ENCODE measurements around the gene PHC2. TPM values are rescaled to one million over a fixed set of nuclear protein-coding genes. Genes with fewer than 3 reads are reported as not detected.

The PHC2 gene
- total RNA-seq, 1 donor from 2014 or later, result 105 TPM

GRCh38 chr1:33330906-33331305 lies 100.0 kb downstream of the PHC2 start:
- Histone ChIP-seq H3K9me3 (replicated peaks) (no peaks in the 10 kb centered on the region), H3K27me3 (ENCODE audit: low read depth) (no peaks in the 10 kb centered on the region), H3K36me3 (peaks cover 84% of the 10 kb centered on the region), H3K4me1 (peaks cover 100% of the 10 kb centered on the region), H3K27ac (replicated peaks) (peak overlapping the region; percentile 99), H3K4me3 (no peak overlapping the region)
- DNase-seq, result no peak
- intact Hi-C loops (cut with micrococcal nuclease), result no loop called here
- TF ChIP-seq CTCF (IDR thresholded peaks at IDR 0.05; ENCODE audit: borderline replicate concordance), result no peak

GRCh38 chr1:33330361-33330890 lies 100.5 kb downstream of the PHC2 start:
- H3K4me3 ChIP-seq, result no peak overlapping the region
- H3K27me3 ChIP-seq (ENCODE audit: low read depth), result no peaks in the 10 kb centered on the region
- no peak for TF ChIP-seq CTCF (IDR thresholded peaks at IDR 0.05; ENCODE audit: borderline replicate concordance)
- peaks cover 100% of the 10 kb centered on the region for H3K4me1 ChIP-seq
- intact Hi-C loops (cut with micrococcal nuclease), result no loop called here
- DNase-seq, result no peak
- H3K36me3 ChIP-seq, result peaks cover 88% of the 10 kb centered on the region
- peak overlapping the region; percentile 99 for H3K27ac ChIP-seq (replicated peaks)
- H3K9me3 ChIP-seq (replicated peaks), result no peaks in the 10 kb centered on the region

- H3K27me3 ChIP-seq (ENCODE audit: low read depth), result no peaks in the 10 kb centered on the region
- peaks cover 100% of the 10 kb centered on the region for H3K4me1 ChIP-seq
- no peaks in the 10 kb centered on the region for H3K9me3 ChIP-seq (replicated peaks)
- DNase-seq, result no peak
- H3K36me3 ChIP-seq, result peaks cover 90% of the 10 kb centered on the region
- no peak for TF ChIP-seq CTCF (IDR thresholded peaks at IDR 0.05; ENCODE audit: borderline replicate concordance)
- intact Hi-C loops (cut with micrococcal nuclease), result no loop called here
- no peak overlapping the region for H3K4me3 ChIP-seq
- H3K27ac ChIP-seq (replicated peaks), result peak overlapping the region; percentile 99
Observed at GRCh38 chr1:33329600-33330305, 101.1 kb downstream of the PHC2 start.

GRCh38 chr1:33328817-33329216 lies 102.1 kb downstream of the PHC2 start:
- intact Hi-C loops (cut with micrococcal nuclease), result no loop called here
- Histone ChIP-seq H3K4me3 (no peak overlapping the region), H3K9me3 (replicated peaks) (no peaks in the 10 kb centered on the region), H3K36me3 (peaks cover 97% of the 10 kb centered on the region), H3K27ac (replicated peaks) (peak overlapping the region; percentile 99), H3K4me1 (peaks cover 96% of the 10 kb centered on the region), H3K27me3 (ENCODE audit: low read depth) (no peaks in the 10 kb centered on the region)
- no peak for TF ChIP-seq CTCF (IDR thresholded peaks at IDR 0.05; ENCODE audit: borderline replicate concordance)
- DNase-seq, result no peak

GRCh38 chr1:33327587-33328325 lies 103.1 kb downstream of the PHC2 start:
- H3K27ac ChIP-seq (replicated peaks), result peak overlapping the region; percentile 99
- H3K9me3 ChIP-seq (replicated peaks), result no peaks in the 10 kb centered on the region
- H3K27me3 ChIP-seq (ENCODE audit: low read depth), result no peaks in the 10 kb centered on the region
- H3K4me1 ChIP-seq, result peaks cover 86% of the 10 kb centered on the region
- intact Hi-C loops (cut with micrococcal nuclease), result no loop called here
- no peak overlapping the region for H3K4me3 ChIP-seq
- TF ChIP-seq CTCF (IDR thresholded peaks at IDR 0.05; ENCODE audit: borderline replicate concordance), result no peak
- peaks cover 100% of the 10 kb centered on the region for H3K36me3 ChIP-seq
- peak; percentile 59 for DNase-seq

Data from left ventricle myocardium inferior (tissue), 1 donor.